HL-60 (cell line): ENCODE measurements around the gene MRI1.

Source experiments
- CTCF ChIP-seq: IDR thresholded peaks from one replicate; pipeline ENCODE4 v1.5.1; 2011; ENCODE audit warnings: low read length, control low read depth, inconsistent platforms; ENCODE audit not compliant: insufficient read depth
- POLR2AphosphoS5 ChIP-seq: IDR thresholded peaks from 2 replicates; pipeline ENCODE4 v1.6.1; 2012; ENCODE audit warnings: low read depth

GRCh38 chr19:13823256-13823655 is 58.9 kb downstream of the MRI1 start:
- TF ChIP-seq CTCF (no peak), POLR2AphosphoS5 (no peak)
